Measurements from ENCODE around the gene CLDN9.

CLDN9 gene

DNA sequence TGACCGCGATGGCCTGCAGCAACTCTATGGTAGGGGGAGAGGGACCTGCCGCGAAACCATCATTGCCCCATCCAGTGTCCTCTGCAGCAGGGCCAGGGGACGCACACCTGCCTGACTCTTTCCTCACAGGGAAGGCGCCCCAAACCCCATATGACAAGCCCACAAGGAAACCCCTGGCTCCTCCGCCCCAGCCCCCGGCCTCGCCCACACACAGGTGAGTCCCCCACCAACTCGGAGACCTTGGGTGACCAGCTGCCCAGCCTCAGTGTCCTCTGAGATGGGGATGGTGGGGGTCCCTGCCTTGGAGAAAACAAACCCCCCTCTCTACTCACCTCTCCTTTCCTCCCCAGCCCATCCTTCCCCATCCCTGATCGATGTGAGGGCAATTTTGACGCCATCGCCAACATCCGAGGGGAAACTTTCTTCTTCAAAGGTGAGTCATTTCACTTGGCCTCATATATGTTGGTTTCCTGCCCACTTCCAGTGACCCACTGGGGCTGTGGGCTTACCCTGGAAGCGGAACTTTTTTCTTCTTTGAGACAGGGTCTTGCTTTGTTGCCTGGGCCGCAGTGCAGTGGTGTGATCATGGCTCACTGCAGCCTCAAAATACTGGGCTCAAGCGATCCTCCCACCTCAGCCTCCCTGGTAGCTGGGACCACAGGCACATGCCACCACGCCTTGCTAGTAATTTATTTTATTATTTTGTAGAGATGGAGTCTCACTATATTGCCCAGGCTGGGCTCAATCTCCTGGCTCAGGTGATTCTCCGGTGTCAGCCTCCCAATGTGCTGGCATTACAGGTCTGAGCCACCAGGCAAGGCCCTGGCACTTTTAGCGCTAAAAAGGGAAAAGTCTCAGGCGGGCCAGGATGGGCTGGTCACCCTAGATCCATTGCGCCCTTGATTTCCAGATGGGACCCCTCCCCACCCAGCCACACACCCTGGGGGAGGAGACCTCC is 44.7 kb downstream of the CLDN9 start:
- FAIRE-seq: no peak

DNA sequence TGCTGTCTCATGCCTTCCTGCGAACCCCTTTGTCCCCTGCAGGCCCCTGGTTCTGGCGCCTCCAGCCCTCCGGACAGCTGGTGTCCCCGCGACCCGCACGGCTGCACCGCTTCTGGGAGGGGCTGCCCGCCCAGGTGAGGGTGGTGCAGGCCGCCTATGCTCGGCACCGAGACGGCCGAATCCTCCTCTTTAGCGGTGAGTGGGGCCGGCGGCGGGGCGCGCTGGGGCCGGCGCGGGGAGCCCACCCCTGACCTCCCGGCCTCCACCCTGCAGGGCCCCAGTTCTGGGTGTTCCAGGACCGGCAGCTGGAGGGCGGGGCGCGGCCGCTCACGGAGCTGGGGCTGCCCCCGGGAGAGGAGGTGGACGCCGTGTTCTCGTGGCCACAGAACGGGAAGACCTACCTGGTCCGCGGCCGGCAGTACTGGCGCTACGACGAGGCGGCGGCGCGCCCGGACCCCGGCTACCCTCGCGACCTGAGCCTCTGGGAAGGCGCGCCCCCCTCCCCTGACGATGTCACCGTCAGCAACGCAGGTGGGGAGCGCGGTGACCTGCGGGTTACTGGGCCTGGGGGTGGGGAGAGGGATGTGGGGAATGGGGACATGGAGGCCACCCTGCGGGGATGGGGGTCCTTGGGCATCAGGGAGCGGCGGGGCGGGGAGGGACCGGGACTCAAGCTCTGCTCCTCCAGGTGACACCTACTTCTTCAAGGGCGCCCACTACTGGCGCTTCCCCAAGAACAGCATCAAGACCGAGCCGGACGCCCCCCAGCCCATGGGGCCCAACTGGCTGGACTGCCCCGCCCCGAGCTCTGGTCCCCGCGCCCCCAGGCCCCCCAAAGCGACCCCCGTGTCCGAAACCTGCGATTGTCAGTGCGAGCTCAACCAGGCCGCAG is 45.7 kb downstream of the CLDN9 start:
- no peak for FAIRE-seq

DNA sequence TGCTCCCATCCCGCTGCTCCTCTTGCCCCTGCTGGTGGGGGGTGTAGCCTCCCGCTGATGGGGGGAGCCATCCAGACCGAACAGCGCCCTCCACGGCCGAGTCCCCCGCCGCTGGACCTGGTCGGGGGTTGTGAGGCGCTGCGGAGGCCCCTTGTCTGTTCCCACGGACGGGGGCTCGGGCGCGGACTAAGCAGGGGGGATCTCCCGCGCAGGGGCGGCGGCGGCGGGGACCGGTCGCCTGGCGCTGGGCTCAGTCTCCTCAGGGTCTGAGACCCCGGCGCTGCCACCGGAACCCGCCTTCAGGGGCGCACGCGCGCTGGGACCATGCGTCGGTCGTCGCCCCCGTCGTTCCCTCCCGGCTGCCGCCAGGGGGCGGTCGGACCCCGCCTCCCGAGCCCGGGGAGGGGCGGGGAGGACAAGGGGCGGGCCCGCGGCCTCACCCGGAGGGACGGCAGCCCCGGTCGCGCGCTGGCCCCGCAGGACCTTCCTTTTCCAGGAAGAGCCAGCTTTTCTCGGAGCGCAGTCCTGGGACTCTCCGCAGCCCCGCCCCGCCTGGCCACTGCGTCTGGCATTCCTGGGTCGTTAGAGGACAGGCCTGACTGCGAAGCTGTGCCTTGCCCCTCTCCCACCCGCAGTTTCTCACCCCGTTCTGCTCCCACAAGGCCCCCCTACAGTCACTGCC is 46.5 kb downstream of the CLDN9 start:
- FAIRE-seq: no peak

DNA sequence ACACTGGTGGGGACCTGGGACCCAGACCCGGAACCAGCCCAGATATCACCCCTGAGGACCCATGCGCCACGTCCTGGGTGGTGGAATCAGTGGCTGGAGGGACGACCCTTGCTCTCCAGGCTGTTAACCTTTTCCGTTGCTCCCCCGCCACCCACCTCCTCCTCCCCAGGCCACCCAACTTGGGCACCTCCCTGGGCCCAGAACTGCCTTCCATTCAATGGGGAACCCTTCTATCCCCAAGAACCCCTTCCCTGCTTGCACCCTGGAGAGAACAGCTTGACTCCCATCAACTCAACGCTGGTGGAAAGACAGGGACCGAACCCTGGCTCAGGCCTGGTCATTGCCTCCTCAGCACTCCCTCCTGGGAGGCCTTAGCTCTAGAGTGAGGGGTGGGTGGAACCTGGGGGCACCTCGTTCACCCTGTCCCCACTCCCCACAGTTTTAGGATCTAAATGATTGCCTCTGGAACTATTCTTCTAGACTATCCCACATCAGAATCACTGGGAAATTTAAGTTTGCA is 47.1 kb downstream of the CLDN9 start:
- FAIRE-seq: no peak

DNA sequence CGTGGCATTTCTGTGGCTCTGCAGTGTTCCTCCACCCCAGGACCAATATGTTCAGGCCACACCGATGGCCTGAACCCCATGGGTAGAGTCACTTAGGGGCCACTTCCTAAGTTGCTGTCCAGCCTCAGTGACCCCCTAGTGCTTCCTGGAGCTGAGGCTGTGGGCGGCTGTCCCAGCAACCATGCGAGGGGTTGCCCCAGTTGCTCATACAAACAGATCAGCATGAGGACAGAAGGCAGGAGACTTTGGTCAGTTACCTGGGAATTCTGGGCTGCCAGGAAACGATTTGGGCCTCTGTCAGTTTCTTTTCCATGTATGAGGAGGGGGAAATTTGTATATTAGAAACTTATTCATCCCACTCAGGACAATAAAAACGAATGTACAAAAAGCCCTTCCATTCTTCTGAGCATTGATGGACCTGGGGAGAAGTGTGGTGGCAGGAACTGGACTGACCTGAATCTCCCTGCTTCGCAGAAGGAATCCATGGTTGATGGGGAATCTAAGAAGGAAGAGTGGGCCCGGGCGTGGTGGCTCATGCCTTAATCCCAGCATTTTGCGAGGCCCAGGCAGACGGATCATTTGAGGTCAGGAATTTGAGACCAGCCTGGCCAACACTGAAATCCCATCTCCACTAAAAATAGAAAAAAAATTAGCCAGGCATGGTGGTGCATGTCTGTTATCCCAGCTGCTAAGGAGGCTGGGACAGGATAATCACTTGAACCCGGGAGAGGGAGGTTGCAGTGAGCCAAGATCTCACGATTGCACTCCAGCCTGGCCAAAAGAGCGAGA is 47.8 kb downstream of the CLDN9 start:
- no peak for FAIRE-seq

DNA sequence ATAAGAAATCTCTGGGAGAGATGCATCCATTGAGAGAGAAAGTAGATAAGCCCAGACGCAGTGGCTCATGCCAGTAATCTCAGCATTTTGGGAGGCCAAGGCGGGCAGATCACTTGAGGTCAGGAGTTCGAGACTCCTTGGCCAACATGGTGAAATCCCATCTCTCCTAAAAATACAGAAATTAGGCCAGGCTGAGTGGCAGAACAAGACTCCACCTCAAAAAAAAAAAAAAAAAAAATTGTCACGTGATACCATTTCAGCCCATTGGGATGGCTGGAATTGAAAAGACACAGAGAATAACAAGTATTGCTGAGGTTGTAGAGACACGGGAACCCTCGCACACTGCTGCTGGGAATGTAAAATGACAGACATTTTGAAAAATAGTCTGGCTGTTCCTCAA is 49.8 kb downstream of the CLDN9 start:
- FAIRE-seq: no peak

DNA sequence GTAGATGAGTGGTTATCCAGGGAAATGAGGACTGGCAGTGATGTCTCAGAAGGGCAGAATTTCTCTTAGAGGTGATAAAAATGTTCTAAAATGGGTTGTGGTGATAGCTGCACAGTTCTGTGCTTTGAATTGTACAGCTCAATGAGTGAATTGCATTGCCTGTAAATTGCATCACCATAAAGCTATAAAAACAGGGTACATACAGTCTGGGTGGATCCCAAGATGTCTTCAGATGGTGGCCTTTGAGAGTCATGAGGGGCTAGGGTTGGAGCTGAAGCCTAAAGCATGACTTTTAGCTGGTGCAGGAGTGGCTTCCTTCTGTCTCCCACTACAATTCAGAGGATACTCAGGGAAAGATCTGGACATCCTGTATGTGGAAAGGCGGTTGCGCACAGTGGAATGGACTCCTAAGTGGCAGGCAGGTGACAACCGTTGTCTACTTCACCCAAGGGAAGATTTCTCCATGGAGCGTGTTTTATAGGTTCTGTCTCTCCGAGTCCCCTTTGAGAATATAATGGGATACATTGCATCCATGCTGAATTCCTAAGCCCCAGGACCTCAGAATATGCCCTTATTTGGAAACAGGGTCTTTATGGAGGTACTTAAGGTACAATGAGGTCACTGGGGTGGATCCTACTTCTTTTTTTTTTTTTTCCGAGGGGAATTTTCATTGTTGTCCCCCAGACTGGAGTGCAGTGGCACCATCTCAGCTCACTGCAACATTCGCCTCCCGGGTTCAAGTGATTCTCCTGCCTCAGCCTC is 51.1 kb downstream of the CLDN9 start:
- FAIRE-seq: no peak
